T-helper 2 cell treated with Interferon-gamma antibody and Interleukin-4, amounts not matched to agents 5 μg/mL and 100 μg/mL, for 36 hours (primary cell): Measurements from ENCODE around the gene CNTN4.

Source experiments
- DNase-seq: peaks from one replicate; pipeline ENCODE4 v3.0.0; 2021; ENCODE audit warnings: low spot score
- H3K27ac Mint-ChIP-seq: one replicate; pipeline ENCODE4 v1.8.0; 2021; ENCODE audit warnings: mild to moderate bottlenecking, mixed read lengths
- H3K27me3 Mint-ChIP-seq: one replicate; pipeline ENCODE4 v1.8.0; 2021; ENCODE audit warnings: low read depth, mixed read lengths
- H3K36me3 Mint-ChIP-seq: one replicate; pipeline ENCODE4 v1.8.0; 2021; ENCODE audit warnings: low read depth, mixed read lengths
- H3K4me1 Mint-ChIP-seq: one replicate; pipeline ENCODE4 v1.8.0; 2021; ENCODE audit warnings: low read depth, mixed read lengths
- H3K4me3 Mint-ChIP-seq: one replicate; pipeline ENCODE4 v1.8.0; 2022; ENCODE audit warnings: mild to moderate bottlenecking, moderate library complexity, mixed read lengths
- H3K9me3 Mint-ChIP-seq: one replicate; pipeline ENCODE4 v1.8.0; 2021; ENCODE audit warnings: mixed read lengths

The CNTN4 gene

GRCh38 chr3:2544718-2545117 is 446.1 kb downstream of the CNTN4 start:
- no peak overlapping the region for H3K4me3 Mint-ChIP-seq
- no peak for DNase-seq
- H3K36me3 Mint-ChIP-seq = no peaks in the 10 kb centered on the region
- H3K27ac Mint-ChIP-seq = no peak overlapping the region
- no peaks in the 10 kb centered on the region for H3K4me1 Mint-ChIP-seq
- H3K9me3 Mint-ChIP-seq = peaks cover 15% of the 10 kb centered on the region
- no peaks in the 10 kb centered on the region for H3K27me3 Mint-ChIP-seq

GRCh38 chr3:2547049-2547448 is 448.4 kb downstream of the CNTN4 start:
- no peak overlapping the region for H3K4me3 Mint-ChIP-seq
- DNase-seq = no peak
- no peaks in the 10 kb centered on the region for H3K36me3 Mint-ChIP-seq
- H3K27me3 Mint-ChIP-seq = no peaks in the 10 kb centered on the region
- peaks cover 21% of the 10 kb centered on the region for H3K9me3 Mint-ChIP-seq
- no peaks in the 10 kb centered on the region for H3K4me1 Mint-ChIP-seq
- no peak overlapping the region for H3K27ac Mint-ChIP-seq

GRCh38 chr3:2554656-2555055 is 456.0 kb downstream of the CNTN4 start:
- Mint-ChIP-seq H3K9me3 (peaks cover 6% of the 10 kb centered on the region), H3K27ac (no peak overlapping the region), H3K27me3 (no peaks in the 10 kb centered on the region), H3K36me3 (no peaks in the 10 kb centered on the region), H3K4me3 (no peak overlapping the region), H3K4me1 (no peaks in the 10 kb centered on the region)
- no peak for DNase-seq

GRCh38 chr3:2558796-2559195 is 460.1 kb downstream of the CNTN4 start:
- Mint-ChIP-seq H3K27ac (no peak overlapping the region), H3K4me3 (no peak overlapping the region), H3K9me3 (no peaks in the 10 kb centered on the region), H3K36me3 (no peaks in the 10 kb centered on the region), H3K4me1 (no peaks in the 10 kb centered on the region), H3K27me3 (no peaks in the 10 kb centered on the region)
- no peak for DNase-seq

- no peak overlapping the region for H3K27ac Mint-ChIP-seq
- H3K4me3 Mint-ChIP-seq = no peak overlapping the region
- no peaks in the 10 kb centered on the region for H3K4me1 Mint-ChIP-seq
- no peaks in the 10 kb centered on the region for H3K9me3 Mint-ChIP-seq
- H3K36me3 Mint-ChIP-seq = no peaks in the 10 kb centered on the region
- DNase-seq = no peak
- H3K27me3 Mint-ChIP-seq = no peaks in the 10 kb centered on the region
Measured at GRCh38 chr3:2567451-2567850, 468.8 kb downstream of the CNTN4 start.

GRCh38 chr3:2568156-2568555 is 469.5 kb downstream of the CNTN4 start:
- Mint-ChIP-seq H3K4me3 (no peak overlapping the region), H3K9me3 (no peaks in the 10 kb centered on the region)
- no peak for DNase-seq

GRCh38 chr3:2568929-2569328 is 470.3 kb downstream of the CNTN4 start:
- Mint-ChIP-seq H3K4me3 (no peak overlapping the region), H3K27me3 (no peaks in the 10 kb centered on the region), H3K36me3 (no peaks in the 10 kb centered on the region), H3K9me3 (no peaks in the 10 kb centered on the region), H3K4me1 (no peaks in the 10 kb centered on the region), H3K27ac (no peak overlapping the region)
- DNase-seq = no peak

More at GRCh38 chr3:2568156-2568555, 469.5 kb downstream of the CNTN4 start:
- Mint-ChIP-seq H3K4me1 (no peaks in the 10 kb centered on the region), H3K27ac (no peak overlapping the region), H3K27me3 (no peaks in the 10 kb centered on the region), H3K36me3 (no peaks in the 10 kb centered on the region)

- DNase-seq = no peak
- H3K27me3 Mint-ChIP-seq = no peaks in the 10 kb centered on the region
- no peaks in the 10 kb centered on the region for H3K36me3 Mint-ChIP-seq
- no peaks in the 10 kb centered on the region for H3K9me3 Mint-ChIP-seq
- no peak overlapping the region for H3K4me3 Mint-ChIP-seq
- no peak overlapping the region for H3K27ac Mint-ChIP-seq
- H3K4me1 Mint-ChIP-seq = no peaks in the 10 kb centered on the region
Measured at GRCh38 chr3:2577571-2577970, 478.9 kb downstream of the CNTN4 start.

GRCh38 chr3:2578560-2578959 is 479.9 kb downstream of the CNTN4 start:
- no peak for DNase-seq
- no peaks in the 10 kb centered on the region for H3K4me1 Mint-ChIP-seq
- no peaks in the 10 kb centered on the region for H3K36me3 Mint-ChIP-seq
- H3K27ac Mint-ChIP-seq = no peak overlapping the region
- no peak overlapping the region for H3K4me3 Mint-ChIP-seq
- no peaks in the 10 kb centered on the region for H3K9me3 Mint-ChIP-seq
- no peaks in the 10 kb centered on the region for H3K27me3 Mint-ChIP-seq

- H3K4me1 Mint-ChIP-seq = no peaks in the 10 kb centered on the region
- H3K4me3 Mint-ChIP-seq = no peak overlapping the region
- DNase-seq = no peak
- H3K27me3 Mint-ChIP-seq = no peaks in the 10 kb centered on the region
- no peak overlapping the region for H3K27ac Mint-ChIP-seq
- H3K9me3 Mint-ChIP-seq = no peaks in the 10 kb centered on the region
- H3K36me3 Mint-ChIP-seq = no peaks in the 10 kb centered on the region
Measured at GRCh38 chr3:2579206-2579605, 480.5 kb downstream of the CNTN4 start.

- no peak for DNase-seq
- no peaks in the 10 kb centered on the region for H3K9me3 Mint-ChIP-seq
- H3K4me3 Mint-ChIP-seq = no peak overlapping the region
- no peak overlapping the region for H3K27ac Mint-ChIP-seq
- no peaks in the 10 kb centered on the region for H3K27me3 Mint-ChIP-seq
- H3K4me1 Mint-ChIP-seq = no peaks in the 10 kb centered on the region
- H3K36me3 Mint-ChIP-seq = no peaks in the 10 kb centered on the region
Measured at GRCh38 chr3:2583046-2583445, 484.4 kb downstream of the CNTN4 start.

GRCh38 chr3:2589336-2589969 is 490.8 kb downstream of the CNTN4 start:
- no peak for DNase-seq
- H3K9me3 Mint-ChIP-seq = no peaks in the 10 kb centered on the region
- H3K27ac Mint-ChIP-seq = no peak overlapping the region
- H3K36me3 Mint-ChIP-seq = no peaks in the 10 kb centered on the region
- H3K27me3 Mint-ChIP-seq = no peaks in the 10 kb centered on the region
- H3K4me1 Mint-ChIP-seq = no peaks in the 10 kb centered on the region
- no peak overlapping the region for H3K4me3 Mint-ChIP-seq

GRCh38 chr3:2595486-2595885 is 496.8 kb downstream of the CNTN4 start:
- Mint-ChIP-seq H3K27me3 (no peaks in the 10 kb centered on the region), H3K27ac (no peak overlapping the region), H3K9me3 (no peaks in the 10 kb centered on the region), H3K4me1 (no peaks in the 10 kb centered on the region), H3K4me3 (no peak overlapping the region), H3K36me3 (no peaks in the 10 kb centered on the region)
- no peak for DNase-seq

- Mint-ChIP-seq H3K36me3 (no peaks in the 10 kb centered on the region), H3K4me3 (no peak overlapping the region), H3K27ac (no peak overlapping the region), H3K4me1 (no peaks in the 10 kb centered on the region), H3K27me3 (no peaks in the 10 kb centered on the region), H3K9me3 (no peaks in the 10 kb centered on the region)
- no peak for DNase-seq
Measured at GRCh38 chr3:2597615-2598014, 498.9 kb downstream of the CNTN4 start.

- no peaks in the 10 kb centered on the region for H3K27me3 Mint-ChIP-seq
- H3K4me1 Mint-ChIP-seq = no peaks in the 10 kb centered on the region
- DNase-seq = no peak
- H3K4me3 Mint-ChIP-seq = no peak overlapping the region
- no peak overlapping the region for H3K27ac Mint-ChIP-seq
- H3K9me3 Mint-ChIP-seq = no peaks in the 10 kb centered on the region
- H3K36me3 Mint-ChIP-seq = no peaks in the 10 kb centered on the region
Measured at GRCh38 chr3:2599471-2599870, 500.8 kb downstream of the CNTN4 start.
